GM19452 (cell line): ENCODE results near the gene ATMIN.

Experiments
- ATAC-seq: cut with Tn5 transposase; IDR thresholded peaks from one replicate; pipeline ENCODE4 v1.9.1; 2021; ENCODE audit not compliant: unreplicated experiment

Gene ATMIN

GRCh38 chr16:81035398-81035974, at the start of gene ATMIN:
TSS of gene ATMIN (plus strand) at chr16:81035842. CDS start at chr16:81035871, 29 bp downstream.
- ATAC-seq, result peak; percentile 95

GRCh38 chr16:80986557-80986956, 49.1 kb upstream of the ATMIN start:
- ATAC-seq, result no peak

- no peak for ATAC-seq
Measured at GRCh38 chr16:80988756-80989155, 46.9 kb upstream of the ATMIN start.

- ATAC-seq, result no peak
Measured at GRCh38 chr16:80989801-80990200, 45.8 kb upstream of the ATMIN start.

- no peak for ATAC-seq
Measured at GRCh38 chr16:80990577-80990976, 45.1 kb upstream of the ATMIN start.

- ATAC-seq, result no peak
Measured at GRCh38 chr16:80990978-80991377, 44.7 kb upstream of the ATMIN start.

GRCh38 chr16:80991792-80992430, 43.7 kb upstream of the ATMIN start:
- no peak for ATAC-seq

GRCh38 chr16:80992676-80993293, 42.9 kb upstream of the ATMIN start:
- ATAC-seq, result no peak

GRCh38 chr16:80993307-80993706, 42.3 kb upstream of the ATMIN start:
- ATAC-seq, result no peak

GRCh38 chr16:80993834-80994233, 41.8 kb upstream of the ATMIN start:
- no peak for ATAC-seq

GRCh38 chr16:80994451-80994850, 41.2 kb upstream of the ATMIN start:
- ATAC-seq, result no peak

GRCh38 chr16:80996688-80997138, 38.9 kb upstream of the ATMIN start:
- ATAC-seq, result peak; percentile 7

- peak; percentile 73 for ATAC-seq
Measured at GRCh38 chr16:80997139-80997798, 38.4 kb upstream of the ATMIN start.

- no peak for ATAC-seq
Measured at GRCh38 chr16:80997964-80998620, 37.5 kb upstream of the ATMIN start.

GRCh38 chr16:81000873-81001272, 34.8 kb upstream of the ATMIN start:
- ATAC-seq, result no peak

- ATAC-seq, result no peak
Measured at GRCh38 chr16:81001330-81001729, 34.3 kb upstream of the ATMIN start.

GRCh38 chr16:81003064-81003463, 32.6 kb upstream of the ATMIN start:
- ATAC-seq, result no peak

- ATAC-seq, result no peak
Measured at GRCh38 chr16:81003610-81004460, 31.8 kb upstream of the ATMIN start.

- ATAC-seq, result no peak
Measured at GRCh38 chr16:81004646-81005353, 30.8 kb upstream of the ATMIN start.
